AG09319 (cell line): ENCODE data around the gene SLC2A13.
A peak's percentile ranks its signal among the peaks of the same experiment; 100 is the strongest.
"Not testable (repeated sequence)": the region's sequence is repeated elsewhere in the genome, so short reads cannot be mapped to it uniquely, and the experiment has no call there.

Experiments used
- DNase-seq: peaks from one replicate; pipeline ENCODE4 v3.0.0-alpha.2; 2010; ENCODE audit warnings: low read depth; ENCODE audit errors: extremely low read depth
- TF ChIP-seq, protein P1 (sequence below): IDR thresholded peaks from 2 replicates; pipeline ENCODE4 v1.5.1; 2011; ENCODE audit warnings: low read depth, mild to moderate bottlenecking, inconsistent platforms, low read length, moderate library complexity

Gene SLC2A13

DNA sequence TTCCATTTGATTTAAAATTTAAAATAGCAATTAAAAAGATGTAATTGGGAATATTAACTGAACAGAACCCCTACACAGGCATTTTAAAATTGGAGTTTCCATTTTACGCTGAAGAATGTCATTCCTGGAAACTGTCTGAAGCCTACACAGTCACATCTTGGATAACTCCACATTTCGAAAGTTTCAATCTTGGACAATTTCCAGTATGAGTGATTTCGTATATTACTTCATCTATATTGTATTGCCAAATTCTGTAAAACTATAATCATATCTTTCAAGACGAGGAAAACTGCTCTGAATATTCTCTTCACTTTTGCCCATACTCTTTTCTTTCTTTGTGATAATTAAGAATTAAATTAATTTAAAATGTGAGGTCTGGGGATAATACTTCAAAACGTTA is 292.1 kb downstream of the SLC2A13 start:
- TF ChIP-seq, protein P1, sequence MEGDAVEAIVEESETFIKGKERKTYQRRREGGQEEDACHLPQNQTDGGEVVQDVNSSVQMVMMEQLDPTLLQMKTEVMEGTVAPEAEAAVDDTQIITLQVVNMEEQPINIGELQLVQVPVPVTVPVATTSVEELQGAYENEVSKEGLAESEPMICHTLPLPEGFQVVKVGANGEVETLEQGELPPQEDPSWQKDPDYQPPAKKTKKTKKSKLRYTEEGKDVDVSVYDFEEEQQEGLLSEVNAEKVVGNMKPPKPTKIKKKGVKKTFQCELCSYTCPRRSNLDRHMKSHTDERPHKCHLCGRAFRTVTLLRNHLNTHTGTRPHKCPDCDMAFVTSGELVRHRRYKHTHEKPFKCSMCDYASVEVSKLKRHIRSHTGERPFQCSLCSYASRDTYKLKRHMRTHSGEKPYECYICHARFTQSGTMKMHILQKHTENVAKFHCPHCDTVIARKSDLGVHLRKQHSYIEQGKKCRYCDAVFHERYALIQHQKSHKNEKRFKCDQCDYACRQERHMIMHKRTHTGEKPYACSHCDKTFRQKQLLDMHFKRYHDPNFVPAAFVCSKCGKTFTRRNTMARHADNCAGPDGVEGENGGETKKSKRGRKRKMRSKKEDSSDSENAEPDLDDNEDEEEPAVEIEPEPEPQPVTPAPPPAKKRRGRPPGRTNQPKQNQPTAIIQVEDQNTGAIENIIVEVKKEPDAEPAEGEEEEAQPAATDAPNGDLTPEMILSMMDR: no peak
- peak; percentile 31 for DNase-seq

DNA sequence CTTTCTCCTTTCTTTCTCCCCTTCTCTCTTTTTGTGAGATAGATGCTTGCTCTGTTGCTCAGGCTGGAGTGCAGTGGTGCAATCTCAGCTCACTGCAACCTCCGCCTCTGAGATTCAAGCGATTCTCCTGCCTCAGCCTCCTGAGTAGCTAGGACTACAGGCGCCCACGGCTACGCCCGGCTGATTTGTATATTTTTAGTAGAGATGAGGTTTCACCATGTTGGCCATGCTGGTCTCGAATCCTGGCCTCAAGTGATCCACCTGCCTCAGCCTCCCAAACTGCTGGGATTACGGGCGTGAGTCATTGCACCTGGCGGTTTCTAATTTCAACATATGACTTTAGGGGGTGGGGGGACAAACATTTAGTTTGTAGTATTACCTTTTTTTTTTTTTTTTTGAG is 293.4 kb downstream of the SLC2A13 start:
- not testable (repeated sequence) for DNase-seq

DNA sequence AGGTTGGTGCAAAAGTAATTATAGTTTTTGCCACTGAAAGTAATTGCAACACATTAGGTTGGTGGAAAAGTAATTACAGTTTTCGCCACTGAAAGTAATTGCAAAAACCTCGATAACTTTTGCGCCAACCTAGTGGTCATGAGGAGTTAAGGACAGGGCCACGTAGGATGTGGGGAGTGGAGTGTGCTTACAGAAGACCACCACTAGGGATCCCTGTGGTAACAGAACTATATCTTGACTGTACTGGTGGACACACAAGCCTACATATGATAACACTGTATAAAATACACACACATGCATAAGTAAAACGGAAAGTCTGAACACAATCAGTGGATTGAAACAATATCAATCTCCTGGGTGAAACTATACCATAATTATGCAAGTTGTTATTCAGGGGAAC is 298.8 kb downstream of the SLC2A13 start:
- DNase-seq: no peak
- TF ChIP-seq, protein P1: no peak; the same call in none of the 2 replicates

DNA sequence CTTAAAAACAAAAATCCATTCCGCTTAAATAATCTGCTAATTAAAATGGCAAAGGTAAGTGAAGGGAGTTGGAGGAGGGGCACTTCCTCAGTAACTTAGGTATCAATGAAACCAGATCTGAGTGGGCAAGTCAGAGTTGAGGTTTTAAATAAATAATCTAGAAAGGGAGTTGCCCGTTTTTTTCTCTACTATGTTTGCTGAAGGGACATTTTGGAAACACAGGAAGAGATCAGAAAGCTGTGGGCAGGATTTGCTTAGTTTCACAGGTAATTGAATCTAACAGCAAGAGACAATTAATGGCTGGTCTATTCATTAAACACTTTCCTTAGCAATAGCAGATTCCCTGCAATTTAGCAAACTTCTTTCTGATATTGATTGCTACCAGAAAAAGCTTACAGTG is 300.2 kb downstream of the SLC2A13 start:
- no peak for DNase-seq
- TF ChIP-seq, protein P1: no peak

DNA sequence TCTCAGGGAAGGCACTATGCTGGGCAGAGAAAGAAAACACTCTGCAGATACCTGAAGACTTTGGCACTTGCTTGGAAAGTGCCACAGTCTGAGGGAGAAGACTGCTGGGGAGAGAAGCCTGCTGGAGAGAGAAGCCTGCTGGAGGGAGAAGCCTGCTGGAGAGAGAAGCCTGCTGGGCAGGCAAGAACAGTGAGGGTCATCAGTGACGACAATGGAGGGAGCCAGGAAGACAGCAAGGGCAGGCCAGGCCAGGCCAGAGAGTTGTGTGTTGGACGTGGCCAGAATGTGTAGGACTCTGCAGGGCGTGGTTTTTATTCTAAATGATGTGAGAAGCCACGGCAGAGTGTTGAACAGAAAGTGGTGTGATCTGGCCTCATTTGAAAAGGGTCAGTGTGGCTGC is 301.0 kb downstream of the SLC2A13 start:
- no peak for DNase-seq
- TF ChIP-seq, protein P1: no peak

DNA sequence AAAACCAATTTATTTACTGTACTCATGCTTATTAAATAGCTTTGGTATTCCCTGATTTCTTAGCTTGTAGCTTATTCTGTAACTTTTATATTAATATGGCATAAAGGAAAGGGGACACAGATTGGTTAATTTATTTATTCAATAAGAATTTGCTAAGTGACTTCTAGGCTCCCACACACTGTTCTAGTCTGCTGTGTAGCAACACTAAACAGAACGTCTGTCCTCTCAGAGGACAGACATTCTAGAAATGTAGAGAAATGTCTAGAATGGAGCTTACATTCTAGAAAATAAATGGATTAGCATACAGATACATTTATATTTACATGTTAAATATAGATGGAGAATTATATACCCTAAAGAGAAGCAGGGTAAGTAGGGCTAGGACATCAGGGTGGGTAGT is 301.4 kb downstream of the SLC2A13 start:
- DNase-seq: no peak
- TF ChIP-seq, protein P1: no peak

DNA sequence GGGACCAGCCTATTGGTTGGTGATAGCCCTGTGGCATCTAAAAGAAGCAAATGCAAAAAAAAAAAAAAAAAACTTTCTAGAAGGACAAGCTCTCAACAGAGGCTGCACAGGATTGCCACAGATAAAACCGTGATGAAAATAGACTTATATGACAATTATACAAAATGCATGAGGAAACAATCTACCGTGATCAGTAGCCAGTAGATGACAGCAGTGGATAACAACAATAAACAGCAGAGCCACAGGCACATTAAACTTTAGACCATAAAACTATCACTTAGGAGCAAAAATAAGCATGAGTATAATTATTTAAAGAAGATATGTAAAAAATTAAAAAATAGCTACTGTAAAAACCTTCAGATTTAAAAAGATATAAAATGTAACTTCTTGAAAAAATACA is 302.7 kb downstream of the SLC2A13 start:
- TF ChIP-seq, protein P1: no peak
- no peak for DNase-seq

DNA sequence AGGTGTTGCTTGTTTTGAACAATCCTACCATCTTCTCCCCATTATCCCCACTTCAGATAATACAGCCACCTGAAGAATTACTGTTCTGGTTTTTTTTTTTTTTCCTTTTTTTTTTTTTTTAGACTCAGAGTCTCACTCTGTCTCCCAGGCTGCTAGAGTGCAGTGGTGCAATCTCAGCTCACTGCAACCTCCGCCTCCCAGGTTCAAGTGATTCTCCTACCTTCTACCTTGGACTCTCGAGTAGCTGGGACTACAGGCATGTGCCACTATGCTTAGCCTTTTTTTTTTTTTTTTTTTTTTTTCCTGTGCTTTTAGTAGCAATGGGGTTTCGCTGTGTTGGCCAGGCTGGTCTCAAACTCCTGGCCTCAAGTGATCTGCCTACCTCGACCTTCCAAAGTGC is 306.9 kb downstream of the SLC2A13 start:
- no peak for DNase-seq
- TF ChIP-seq, protein P1: no peak
